ENCODE results near the gene FOXQ1.

- TF ChIP-seq REST (IDR thresholded peaks at IDR 0.05; ENCODE audit: insufficient read depth in 1 of 2, low read depth in 2 of 2, low read length in 2 of 2) (no peak), FOXP2 (optimal IDR thresholded peaks at IDR 0.05; ENCODE audit: borderline replicate concordance, extremely low read depth, extremely low read length, insufficient read depth) (no peak), TAF1 (IDR thresholded peaks at IDR 0.05; ENCODE audit: borderline replicate concordance, insufficient read depth, low read length) (no peak)
Measured at GRCh38 chr6:1285956-1286355, 25.9 kb upstream of the FOXQ1 start.
